SJCRH30 (cell line): ENCODE data around the gene LCOR. TPM values are rescaled to one million over a fixed set of nuclear protein-coding genes. Genes with fewer than 3 reads are reported as not detected.

ENCODE experiments used
- DNase-seq, 2 experiments: peaks; one replicate each; pipeline ENCODE4 v3.0.0-alpha.2; 2015 to 2020
- H3K27ac ChIP-seq: fragments of 250-450 bp; sonication (Bioruptor Pico); 2 replicates; pipeline ENCODE4 v1.5.1; 2020; ENCODE audit warnings: mild to moderate bottlenecking, moderate library complexity
- H3K27me3 ChIP-seq: fragments of 250-450 bp; sonication (Bioruptor Pico); 2 replicates; pipeline ENCODE4 v1.5.1; 2020; ENCODE audit warnings: mild to moderate bottlenecking, moderate library complexity
- H3K36me3 ChIP-seq: fragments of 250-450 bp; sonication (Bioruptor Pico); 2 replicates; pipeline ENCODE4 v1.5.1; 2020; ENCODE audit warnings: mild to moderate bottlenecking, moderate library complexity
- H3K4me1 ChIP-seq: fragments of 250-450 bp; sonication (Bioruptor Pico); 2 replicates; pipeline ENCODE4 v1.5.1; 2020; ENCODE audit warnings: mild to moderate bottlenecking, moderate library complexity
- H3K4me3 ChIP-seq: fragments of 250-450 bp; sonication (Bioruptor Pico); 2 replicates; pipeline ENCODE4 v1.5.1; 2020; ENCODE audit warnings: mild to moderate bottlenecking, moderate library complexity
- H3K9me3 ChIP-seq: fragments of 250-450 bp; sonication (Bioruptor Pico); replicated peaks from 2 replicates; pipeline ENCODE4 v1.5.1; 2020; ENCODE audit warnings: mild to moderate bottlenecking, moderate library complexity
- total RNA-seq: library from RNA; depleted of rRNA; stranded (reverse); fragments of >200 nt; shearing (Covaris generic); gene quantifications from 2 replicates; pipeline ENCODE4 v1.2.3, GENCODE V29; 2014

LCOR gene
- total RNA-seq, 1 experiment from 2014 or later: 26.7 TPM

GRCh38 chr10:96967847-96968246 is 135.7 kb downstream of the LCOR start:
- no peaks in the 10 kb centered on the region for H3K9me3 ChIP-seq
- no peak overlapping the region for H3K27ac ChIP-seq

GRCh38 chr10:96968682-96969423 is 136.8 kb downstream of the LCOR start:
- Histone ChIP-seq H3K9me3 (no peaks in the 10 kb centered on the region), H3K4me1 (no peaks in the 10 kb centered on the region), H3K4me3 (no peak overlapping the region)

More at GRCh38 chr10:96967847-96968246, 135.7 kb downstream of the LCOR start:
- no peaks in the 10 kb centered on the region for H3K27me3 ChIP-seq
- H3K36me3 ChIP-seq: no peaks in the 10 kb centered on the region
- no peaks in the 10 kb centered on the region for H3K4me1 ChIP-seq
- DNase-seq: no peak
- H3K4me3 ChIP-seq: no peak overlapping the region

DNA sequence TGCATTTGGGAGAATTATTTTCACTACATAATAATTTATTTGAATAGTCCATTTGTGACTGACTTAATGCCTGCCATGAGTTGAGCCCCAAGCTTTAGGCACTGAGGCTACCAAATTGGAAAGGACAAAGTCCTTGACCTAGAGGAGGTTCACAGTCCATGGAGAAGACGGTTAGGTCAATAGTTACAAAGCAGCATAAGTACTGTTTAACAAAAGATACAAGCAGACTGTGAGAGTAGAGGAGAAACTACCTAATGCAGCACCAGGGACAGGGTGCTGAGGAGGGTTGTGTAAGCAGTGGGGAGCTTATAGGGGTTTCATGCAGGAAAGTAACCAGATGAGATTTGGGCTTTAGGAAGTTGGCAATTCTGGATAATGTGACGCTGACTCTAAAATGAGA is 139.2 kb downstream of the LCOR start:
- DNase-seq: no peak
- H3K4me3 ChIP-seq: no peak overlapping the region
- H3K9me3 ChIP-seq: no peaks in the 10 kb centered on the region
- H3K4me1 ChIP-seq: no peaks in the 10 kb centered on the region
- H3K36me3 ChIP-seq: no peaks in the 10 kb centered on the region
- H3K27ac ChIP-seq: no peak overlapping the region
- no peaks in the 10 kb centered on the region for H3K27me3 ChIP-seq

More at GRCh38 chr10:96968682-96969423, 136.8 kb downstream of the LCOR start:
- no peak for DNase-seq
- Histone ChIP-seq H3K27ac (no peak overlapping the region), H3K27me3 (no peaks in the 10 kb centered on the region), H3K36me3 (no peaks in the 10 kb centered on the region)

GRCh38 chr10:96972264-96972663 is 140.2 kb downstream of the LCOR start:
- Histone ChIP-seq H3K9me3 (no peaks in the 10 kb centered on the region), H3K4me1 (no peaks in the 10 kb centered on the region), H3K36me3 (no peaks in the 10 kb centered on the region), H3K4me3 (no peak overlapping the region), H3K27me3 (no peaks in the 10 kb centered on the region), H3K27ac (no peak overlapping the region)
- DNase-seq: no peak

DNA sequence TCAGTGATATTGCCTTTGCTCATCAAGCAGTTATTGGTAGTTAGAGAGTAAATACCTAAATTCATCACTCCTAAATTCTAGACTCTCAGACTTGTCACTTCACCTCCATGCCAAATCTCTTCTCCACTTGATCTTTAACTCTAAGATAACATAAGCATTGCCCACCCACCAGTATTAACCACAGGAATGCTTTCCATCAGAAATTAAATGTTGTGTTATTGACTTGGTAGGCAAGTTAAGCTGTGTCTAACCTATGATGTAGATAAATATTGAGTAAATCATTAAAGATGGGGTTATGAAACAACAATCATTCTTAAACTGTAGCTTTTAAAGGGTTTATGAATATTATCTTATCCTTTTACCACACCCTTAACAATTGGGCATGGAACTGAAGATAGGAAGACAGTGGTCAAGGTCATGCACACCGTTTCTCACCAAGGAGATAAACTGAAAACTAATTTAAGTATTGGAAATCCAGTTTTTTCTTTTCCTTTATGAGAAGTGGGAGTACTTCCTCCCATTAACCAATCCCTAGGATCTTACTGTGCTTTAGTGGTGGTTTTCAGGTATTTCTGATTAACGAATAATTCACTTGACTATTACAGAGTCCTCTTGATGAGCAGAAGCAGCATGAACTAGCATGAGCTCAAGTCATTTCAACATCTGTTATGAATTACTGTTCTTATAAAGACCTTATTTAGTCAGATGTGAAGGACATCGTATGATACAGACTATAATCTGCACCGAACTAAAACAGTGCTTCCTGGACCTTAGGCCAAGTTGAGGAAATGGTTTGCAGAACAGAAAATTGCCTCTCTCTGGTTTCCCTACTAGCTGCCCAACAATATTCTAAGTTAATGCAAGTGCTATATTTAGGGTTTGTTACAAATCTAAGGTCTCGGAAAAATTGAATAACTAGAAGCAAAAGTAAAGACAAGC is 142.0 kb downstream of the LCOR start:
- H3K36me3 ChIP-seq: no peaks in the 10 kb centered on the region
- H3K27me3 ChIP-seq: no peaks in the 10 kb centered on the region
- DNase-seq: no peak
- H3K27ac ChIP-seq: no peak overlapping the region
- no peak overlapping the region for H3K4me3 ChIP-seq
- no peaks in the 10 kb centered on the region for H3K9me3 ChIP-seq
- H3K4me1 ChIP-seq: no peaks in the 10 kb centered on the region

- DNase-seq: no peak
- H3K36me3 ChIP-seq: no peaks in the 10 kb centered on the region
- H3K27ac ChIP-seq: no peak overlapping the region
- H3K9me3 ChIP-seq: no peaks in the 10 kb centered on the region
- H3K4me3 ChIP-seq: no peak overlapping the region
- no peaks in the 10 kb centered on the region for H3K27me3 ChIP-seq
- no peaks in the 10 kb centered on the region for H3K4me1 ChIP-seq
Observed at GRCh38 chr10:96975136-96975535, 143.0 kb downstream of the LCOR start.

DNA sequence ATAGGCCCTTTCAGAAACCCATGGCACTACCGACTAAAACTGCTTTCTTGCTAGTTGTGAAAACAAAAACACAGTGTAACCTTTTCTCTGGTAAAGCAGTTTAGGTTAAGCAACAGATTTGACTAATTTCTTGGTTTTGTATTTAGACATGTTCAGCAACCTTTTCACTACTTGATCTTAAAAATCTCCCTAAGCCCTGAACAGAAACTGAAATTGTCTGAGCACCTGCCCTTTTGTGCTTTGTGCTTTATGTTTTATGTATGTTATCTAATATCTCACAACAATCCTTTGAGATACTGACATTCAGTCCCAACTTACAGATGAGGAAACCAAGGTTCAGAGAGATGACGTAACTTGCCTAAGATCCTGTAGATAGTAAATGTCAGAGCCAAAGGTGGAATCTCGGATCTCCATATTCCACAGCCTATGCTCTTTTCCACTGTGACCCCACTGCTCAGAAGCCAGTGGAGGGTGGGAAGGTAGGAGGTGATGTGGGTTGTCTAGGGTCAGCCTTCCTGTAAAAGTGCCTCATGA is 146.6 kb downstream of the LCOR start:
- Histone ChIP-seq H3K9me3 (no peaks in the 10 kb centered on the region), H3K27ac (no peak overlapping the region), H3K36me3 (peaks cover 3% of the 10 kb centered on the region; the same call in 1 of the 2 replicates), H3K4me3 (no peak overlapping the region), H3K4me1 (no peaks in the 10 kb centered on the region), H3K27me3 (no peaks in the 10 kb centered on the region)
- DNase-seq: no peak

- no peak for DNase-seq
- Histone ChIP-seq H3K4me3 (no peak overlapping the region), H3K36me3 (peaks cover 3% of the 10 kb centered on the region; the same call in 1 of the 2 replicates), H3K4me1 (no peaks in the 10 kb centered on the region), H3K27me3 (no peaks in the 10 kb centered on the region), H3K27ac (no peak overlapping the region), H3K9me3 (no peaks in the 10 kb centered on the region)
Observed at GRCh38 chr10:96982149-96982930, 150.2 kb downstream of the LCOR start.

DNA sequence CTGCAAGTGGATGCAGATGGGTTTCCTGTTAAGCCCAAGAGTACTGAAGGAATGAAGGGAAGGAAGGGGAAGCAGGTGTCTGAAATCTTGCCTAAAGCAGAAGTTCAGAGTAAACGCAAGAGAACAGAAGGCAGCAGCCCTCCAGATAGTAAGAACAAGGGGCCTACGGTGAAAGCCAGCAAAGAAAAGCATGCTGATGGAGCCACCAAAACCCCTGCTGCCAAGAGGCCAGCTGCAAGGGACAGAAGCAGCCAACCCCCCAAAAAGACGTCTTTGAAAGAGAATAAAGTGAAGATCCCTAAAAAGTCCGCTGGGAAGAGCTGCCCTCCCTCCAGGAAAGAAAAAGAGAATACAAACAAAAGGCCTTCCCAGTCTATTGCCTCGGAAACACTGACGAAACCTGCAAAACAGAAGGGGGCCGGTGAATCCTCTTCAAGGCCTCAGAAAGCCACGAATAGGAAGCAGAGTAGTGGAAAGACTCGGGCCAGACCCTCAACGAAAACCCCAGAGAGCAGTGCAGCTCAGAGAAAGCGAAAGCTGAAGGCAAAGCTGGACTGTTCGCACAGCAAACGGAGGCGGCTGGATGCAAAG is 152.5 kb downstream of the LCOR start:
- DNase-seq: no peak
- Histone ChIP-seq H3K4me1 (no peaks in the 10 kb centered on the region), H3K27ac (no peak overlapping the region), H3K4me3 (no peak overlapping the region), H3K9me3 (no peaks in the 10 kb centered on the region), H3K27me3 (no peaks in the 10 kb centered on the region), H3K36me3 (peaks cover 3% of the 10 kb centered on the region; the same call in 1 of the 2 replicates)

DNA sequence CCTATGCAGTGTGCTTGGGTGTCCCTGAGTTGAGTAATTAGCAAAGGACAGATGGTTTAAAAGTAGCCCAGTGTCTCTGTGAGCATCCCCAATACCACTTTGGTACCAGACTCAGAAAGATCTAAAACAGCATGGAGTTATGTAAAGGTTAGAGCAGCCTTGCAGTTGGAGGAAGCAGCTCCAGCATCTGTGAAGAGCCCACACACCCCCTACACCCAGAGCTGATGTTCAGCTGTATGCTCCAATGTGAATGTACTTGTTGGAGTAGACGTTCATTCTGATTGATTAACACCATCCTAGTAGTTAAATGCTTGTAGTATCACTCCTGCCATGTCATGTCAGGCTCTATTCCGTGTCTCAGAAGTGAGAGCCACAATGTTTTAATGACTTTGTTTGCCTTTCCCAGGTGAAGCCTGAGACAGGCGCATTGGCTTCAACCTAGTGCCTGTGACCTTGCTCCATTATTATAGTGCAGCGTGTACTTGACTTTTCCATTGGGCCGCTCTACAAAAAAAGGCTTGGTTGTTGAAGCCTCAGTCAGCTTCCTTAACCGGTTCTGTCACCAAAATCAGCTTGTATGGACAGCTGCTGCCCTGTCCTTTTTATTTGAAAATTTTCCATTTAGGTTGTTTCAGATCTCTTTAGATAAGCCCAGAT is 154.2 kb downstream of the LCOR start:
- no peak for DNase-seq

DNA sequence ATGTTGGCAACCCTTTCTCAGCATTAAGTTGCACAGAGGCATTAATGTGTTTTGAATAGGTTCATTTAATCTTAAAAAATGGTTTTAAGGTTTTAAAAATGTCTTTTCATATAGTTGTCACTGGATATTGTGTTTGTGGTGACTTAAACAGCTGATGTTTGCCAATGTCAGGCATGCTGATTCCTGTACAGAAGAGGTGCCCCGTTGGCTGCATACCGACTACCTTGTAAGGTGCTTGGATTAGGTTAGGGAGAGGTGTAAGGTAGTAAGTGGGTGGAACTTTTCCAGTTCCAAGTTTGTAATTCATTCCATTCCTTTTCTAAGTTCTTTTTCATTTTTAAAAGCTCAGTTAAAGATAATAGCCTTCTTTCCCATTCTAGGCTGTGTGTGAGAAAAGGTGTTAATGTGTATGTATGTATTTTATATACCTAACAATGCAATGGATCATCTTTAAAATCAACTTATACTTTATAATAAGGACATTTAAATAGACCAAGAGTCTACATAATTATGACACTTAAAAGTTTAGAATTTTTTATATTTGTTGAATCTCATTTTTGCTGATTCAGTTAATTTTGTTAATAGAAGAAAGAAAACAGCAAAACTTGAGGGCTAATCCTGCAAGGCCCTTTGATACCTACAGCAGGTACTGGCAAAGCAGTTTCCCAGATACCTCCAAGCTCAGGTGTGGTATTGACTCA is 155.2 kb downstream of the LCOR start:
- no peaks in the 10 kb centered on the region for H3K27me3 ChIP-seq
- no peak for DNase-seq
- H3K4me1 ChIP-seq: no peaks in the 10 kb centered on the region
- no peaks in the 10 kb centered on the region for H3K36me3 ChIP-seq
- no peak overlapping the region for H3K27ac ChIP-seq
- H3K9me3 ChIP-seq: no peaks in the 10 kb centered on the region
- no peak overlapping the region for H3K4me3 ChIP-seq

More for the DNA sequence above, 154.2 kb downstream of the LCOR start:
- Histone ChIP-seq H3K9me3 (no peaks in the 10 kb centered on the region), H3K4me1 (no peaks in the 10 kb centered on the region), H3K27me3 (no peaks in the 10 kb centered on the region), H3K4me3 (no peak overlapping the region), H3K27ac (no peak overlapping the region), H3K36me3 (0 out of 2 replicates have a peak, but pooled peaks cover 3% of the 10 kb centered on the region)

- no peaks in the 10 kb centered on the region for H3K27me3 ChIP-seq
- DNase-seq: no peak
- H3K4me1 ChIP-seq: no peaks in the 10 kb centered on the region
- no peak overlapping the region for H3K4me3 ChIP-seq
- H3K27ac ChIP-seq: no peak overlapping the region
- H3K36me3 ChIP-seq: no peaks in the 10 kb centered on the region
- no peaks in the 10 kb centered on the region for H3K9me3 ChIP-seq
Observed at GRCh38 chr10:96987842-96988175, 155.7 kb downstream of the LCOR start.

DNA sequence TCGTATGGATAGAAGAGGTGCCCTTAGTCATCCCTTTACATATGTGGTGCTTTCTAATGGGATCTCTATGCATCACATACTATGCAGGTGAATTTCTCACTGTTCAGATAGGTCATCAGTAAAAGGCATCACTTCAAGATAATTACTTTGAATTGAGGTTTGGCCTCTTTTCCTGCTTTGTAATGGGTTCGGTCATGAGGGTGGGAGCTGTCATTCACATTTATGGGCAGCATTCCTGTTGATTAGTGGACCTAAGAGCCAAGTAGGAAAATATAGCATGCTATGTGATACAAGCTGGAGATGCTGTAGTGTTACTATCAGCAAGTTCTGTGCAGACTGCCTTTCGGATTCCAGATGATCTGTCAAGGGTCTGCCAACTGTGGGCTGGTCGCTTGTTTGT is 156.3 kb downstream of the LCOR start:
- Histone ChIP-seq H3K36me3 (no peaks in the 10 kb centered on the region), H3K27ac (no peak overlapping the region), H3K4me3 (no peak overlapping the region), H3K9me3 (no peaks in the 10 kb centered on the region), H3K4me1 (no peaks in the 10 kb centered on the region), H3K27me3 (no peaks in the 10 kb centered on the region)
- DNase-seq: no peak
